Measurements from ENCODE around the gene STK32C. TPM values are rescaled to one million over a fixed set of nuclear protein-coding genes. Genes with fewer than 3 reads are reported as not detected.

Gene STK32C
- total RNA-seq, 1 donor from 2014 or later, result 2.5 TPM

- peaks cover 47% of the 10 kb centered on the region for H3K4me1 Mint-ChIP-seq
- H3K79me2 ChIP-seq (ENCODE audit: low read depth), result no peaks in the 10 kb centered on the region
- H3K36me3 Mint-ChIP-seq, result peaks cover 9% of the 10 kb centered on the region
- H3K4me2 ChIP-seq, result peak overlapping the region; percentile 1
- H3K4me3 Mint-ChIP-seq, result peak overlapping the region; percentile 69
- H3K4me1 ChIP-seq, result peaks cover 23% of the 10 kb centered on the region
- no peak overlapping the region for H3K4me3 ChIP-seq
- H3F3A ChIP-seq (ENCODE audit: low read depth), result peaks cover 23% of the 10 kb centered on the region
- peak overlapping the region; percentile 19 for H2AFZ ChIP-seq (replicated peaks)
- H3K9me3 Mint-ChIP-seq, result no peaks in the 10 kb centered on the region
- H3K36me3 ChIP-seq, result no peaks in the 10 kb centered on the region
- H3K27me3 Mint-ChIP-seq (ENCODE audit: insufficient read depth, low read depth), result peaks cover 9% of the 10 kb centered on the region
- no peaks in the 10 kb centered on the region for H3K27me3 ChIP-seq
- H3K27ac ChIP-seq, result peak overlapping the region; percentile 73
- no peaks in the 10 kb centered on the region for H4K20me1 ChIP-seq (ENCODE audit: low read depth)
- peak overlapping the region; percentile 86 for H3K27ac Mint-ChIP-seq
- TF ChIP-seq EZH2 (IDR thresholded peaks at IDR 0.05), result no peak
- no peak for TF ChIP-seq CTCF (IDR thresholded peaks at IDR 0.05)
- TF ChIP-seq EZH2phosphoT487 (IDR thresholded peaks at IDR 0.05), result no peak
- no peak overlapping the region for H3K9ac ChIP-seq
- DNase-seq (ENCODE audit: low spot score), result peak; percentile 44
- H3K9me3 ChIP-seq (ENCODE audit: low read depth), result no peaks in the 10 kb centered on the region
Observed at GRCh38 chr10:132336919-132337407, 29.2 kb upstream of the STK32C start.

GRCh38 chr10:132336064-132336746 lies 28.5 kb upstream of the STK32C start:
- peaks cover 23% of the 10 kb centered on the region for H3F3A ChIP-seq (ENCODE audit: low read depth)
- H3K4me1 Mint-ChIP-seq, result peaks cover 49% of the 10 kb centered on the region
- no peak overlapping the region for H3K4me3 ChIP-seq
- no peaks in the 10 kb centered on the region for H3K9me3 ChIP-seq (ENCODE audit: low read depth)
- H3K27ac ChIP-seq, result no peak overlapping the region
- no peak overlapping the region for H3K9ac ChIP-seq
- H3K27me3 Mint-ChIP-seq (ENCODE audit: insufficient read depth, low read depth), result peaks cover 9% of the 10 kb centered on the region
- H3K36me3 Mint-ChIP-seq, result peaks cover 9% of the 10 kb centered on the region
- H3K79me2 ChIP-seq (ENCODE audit: low read depth), result peaks cover 4% of the 10 kb centered on the region
- no peak overlapping the region for H3K4me2 ChIP-seq
- no peaks in the 10 kb centered on the region for H3K36me3 ChIP-seq
- H3K27ac Mint-ChIP-seq, result no peak overlapping the region
- DNase-seq (ENCODE audit: low spot score), result no peak
- peaks cover 23% of the 10 kb centered on the region for H3K4me1 ChIP-seq
- no peaks in the 10 kb centered on the region for H4K20me1 ChIP-seq (ENCODE audit: low read depth)
- H2AFZ ChIP-seq (replicated peaks), result no peak overlapping the region
- TF ChIP-seq EZH2phosphoT487 (IDR thresholded peaks at IDR 0.05) (no peak), EZH2 (IDR thresholded peaks at IDR 0.05) (no peak), CTCF (IDR thresholded peaks at IDR 0.05) (no peak)
- H3K4me3 Mint-ChIP-seq, result peak overlapping the region; percentile 53
- no peaks in the 10 kb centered on the region for H3K27me3 ChIP-seq
- H3K9me3 Mint-ChIP-seq, result no peaks in the 10 kb centered on the region

- no peak for TF ChIP-seq EZH2 (IDR thresholded peaks at IDR 0.05)
- Mint-ChIP-seq H3K4me3 (no peak overlapping the region), H3K27ac (no peak overlapping the region), H3K27me3 (ENCODE audit: insufficient read depth, low read depth) (peaks cover 9% of the 10 kb centered on the region), H3K4me1 (peaks cover 53% of the 10 kb centered on the region), H3K9me3 (no peaks in the 10 kb centered on the region), H3K36me3 (peaks cover 10% of the 10 kb centered on the region)
- Histone ChIP-seq H3F3A (ENCODE audit: low read depth) (peaks cover 23% of the 10 kb centered on the region), H3K27ac (no peak overlapping the region), H3K79me2 (ENCODE audit: low read depth) (peaks cover 12% of the 10 kb centered on the region), H3K4me1 (peaks cover 26% of the 10 kb centered on the region), H3K9me3 (ENCODE audit: low read depth) (no peaks in the 10 kb centered on the region), H3K9ac (no peak overlapping the region), H3K27me3 (no peaks in the 10 kb centered on the region), H2AFZ (replicated peaks) (no peak overlapping the region), H3K4me3 (no peak overlapping the region), H3K4me2 (no peak overlapping the region), H4K20me1 (ENCODE audit: low read depth) (peaks cover 2% of the 10 kb centered on the region), H3K36me3 (no peaks in the 10 kb centered on the region)
- no peak for DNase-seq (ENCODE audit: low spot score)
Observed at GRCh38 chr10:132335189-132336063, 27.7 kb upstream of the STK32C start.

Data from neural progenitor cell (in vitro differentiated cells).